ENCODE measurements around the gene KLF7. TPM values are rescaled to one million over a fixed set of nuclear protein-coding genes. Genes with fewer than 3 reads are reported as not detected.

The KLF7 gene
- total RNA-seq, 1 experiment from 2014 or later = 24.9 TPM

- Mint-ChIP-seq H3K27ac (ENCODE audit: unreplicated experiment) (no peak overlapping the region), H3K4me3 (ENCODE audit: low read depth, unreplicated experiment) (no peak overlapping the region), H3K9me3 (ENCODE audit: low read depth, unreplicated experiment) (no peaks in the 10 kb centered on the region), H3K27me3 (ENCODE audit: unreplicated experiment) (no peaks in the 10 kb centered on the region), H3K4me1 (ENCODE audit: low read depth, unreplicated experiment) (peaks cover 43% of the 10 kb centered on the region), H3K36me3 (ENCODE audit: insufficient read depth, unreplicated experiment) (peaks cover 7% of the 10 kb centered on the region)
- TF ChIP-seq, protein P1, sequence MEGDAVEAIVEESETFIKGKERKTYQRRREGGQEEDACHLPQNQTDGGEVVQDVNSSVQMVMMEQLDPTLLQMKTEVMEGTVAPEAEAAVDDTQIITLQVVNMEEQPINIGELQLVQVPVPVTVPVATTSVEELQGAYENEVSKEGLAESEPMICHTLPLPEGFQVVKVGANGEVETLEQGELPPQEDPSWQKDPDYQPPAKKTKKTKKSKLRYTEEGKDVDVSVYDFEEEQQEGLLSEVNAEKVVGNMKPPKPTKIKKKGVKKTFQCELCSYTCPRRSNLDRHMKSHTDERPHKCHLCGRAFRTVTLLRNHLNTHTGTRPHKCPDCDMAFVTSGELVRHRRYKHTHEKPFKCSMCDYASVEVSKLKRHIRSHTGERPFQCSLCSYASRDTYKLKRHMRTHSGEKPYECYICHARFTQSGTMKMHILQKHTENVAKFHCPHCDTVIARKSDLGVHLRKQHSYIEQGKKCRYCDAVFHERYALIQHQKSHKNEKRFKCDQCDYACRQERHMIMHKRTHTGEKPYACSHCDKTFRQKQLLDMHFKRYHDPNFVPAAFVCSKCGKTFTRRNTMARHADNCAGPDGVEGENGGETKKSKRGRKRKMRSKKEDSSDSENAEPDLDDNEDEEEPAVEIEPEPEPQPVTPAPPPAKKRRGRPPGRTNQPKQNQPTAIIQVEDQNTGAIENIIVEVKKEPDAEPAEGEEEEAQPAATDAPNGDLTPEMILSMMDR (IDR thresholded peaks at IDR 0.05; ENCODE audit: unreplicated experiment) = no peak
- intact Hi-C loops (cut with micrococcal nuclease; ENCODE audit: unreplicated experiment) = no loop called here
- no peak for DNase-seq
- BruUV-seq (replicated peaks) = no TSS peak
- CTCF ChIA-PET = no interaction called here
Measured at GRCh38 chr2:207137596-207138337, 28.0 kb downstream of the KLF7 start.

DNA sequence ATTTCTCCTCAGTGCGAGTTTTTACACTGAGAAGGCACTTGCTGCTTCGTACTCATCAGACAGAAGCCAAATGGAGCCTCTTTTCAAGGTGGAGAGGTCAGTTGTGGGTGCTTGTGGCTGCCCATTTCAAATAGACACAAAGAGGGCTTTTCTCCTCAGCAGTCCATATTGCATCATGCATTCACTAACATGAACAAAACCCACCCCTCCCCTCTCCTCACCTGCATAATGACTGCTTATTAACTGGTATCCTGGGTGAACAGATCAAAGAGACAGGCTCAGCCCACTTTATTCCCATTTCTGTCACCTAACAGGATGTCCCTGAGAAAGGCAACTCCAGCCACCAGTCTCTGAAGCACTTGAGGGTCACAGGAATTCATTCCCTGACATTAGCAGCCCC lies 28.9 kb downstream of the KLF7 start:
- peaks cover 38% of the 10 kb centered on the region for H3K4me1 Mint-ChIP-seq (ENCODE audit: low read depth, unreplicated experiment)
- H3K27ac Mint-ChIP-seq (ENCODE audit: unreplicated experiment) = no peak overlapping the region
- no TSS peak for BruUV-seq (replicated peaks)
- no peaks in the 10 kb centered on the region for H3K9me3 Mint-ChIP-seq (ENCODE audit: low read depth, unreplicated experiment)
- H3K36me3 Mint-ChIP-seq (ENCODE audit: insufficient read depth, unreplicated experiment) = peaks cover 7% of the 10 kb centered on the region
- TF ChIP-seq, protein P1 (IDR thresholded peaks at IDR 0.05; ENCODE audit: unreplicated experiment) = no peak
- intact Hi-C loops (cut with micrococcal nuclease; ENCODE audit: unreplicated experiment) = no loop called here
- no peak for DNase-seq
- no peaks in the 10 kb centered on the region for H3K27me3 Mint-ChIP-seq (ENCODE audit: unreplicated experiment)
- H3K4me3 Mint-ChIP-seq (ENCODE audit: low read depth, unreplicated experiment) = no peak overlapping the region
- CTCF ChIA-PET = no interaction called here

- Mint-ChIP-seq H3K4me3 (ENCODE audit: low read depth, unreplicated experiment) (no peak overlapping the region), H3K27me3 (ENCODE audit: unreplicated experiment) (no peaks in the 10 kb centered on the region), H3K4me1 (ENCODE audit: low read depth, unreplicated experiment) (peaks cover 47% of the 10 kb centered on the region), H3K27ac (ENCODE audit: unreplicated experiment) (peak overlapping the region; percentile 37), H3K9me3 (ENCODE audit: low read depth, unreplicated experiment) (no peaks in the 10 kb centered on the region), H3K36me3 (ENCODE audit: insufficient read depth, unreplicated experiment) (peaks cover 7% of the 10 kb centered on the region)
- TF ChIP-seq, protein P1 (IDR thresholded peaks at IDR 0.05; ENCODE audit: unreplicated experiment) = no peak
- no TSS peak for BruUV-seq (replicated peaks)
- DNase-seq = no peak
- CTCF ChIA-PET = no interaction called here
- intact Hi-C loops (cut with micrococcal nuclease; ENCODE audit: unreplicated experiment) = no loop called here
Measured at GRCh38 chr2:207135801-207136457, 29.8 kb downstream of the KLF7 start.

GRCh38 chr2:207135340-207135739 lies 30.4 kb downstream of the KLF7 start:
- DNase-seq = no peak
- TF ChIP-seq, protein P1 (IDR thresholded peaks at IDR 0.05; ENCODE audit: unreplicated experiment) = no peak
- Mint-ChIP-seq H3K36me3 (ENCODE audit: insufficient read depth, unreplicated experiment) (peaks cover 7% of the 10 kb centered on the region), H3K9me3 (ENCODE audit: low read depth, unreplicated experiment) (no peaks in the 10 kb centered on the region), H3K4me1 (ENCODE audit: low read depth, unreplicated experiment) (peaks cover 48% of the 10 kb centered on the region), H3K4me3 (ENCODE audit: low read depth, unreplicated experiment) (no peak overlapping the region), H3K27me3 (ENCODE audit: unreplicated experiment) (no peaks in the 10 kb centered on the region), H3K27ac (ENCODE audit: unreplicated experiment) (no peak overlapping the region)
- BruUV-seq (replicated peaks) = no TSS peak
- intact Hi-C loops (cut with micrococcal nuclease; ENCODE audit: unreplicated experiment) = no loop called here
- CTCF ChIA-PET = interaction anchor here (0.6 to 1.0 kb wide), 2 partner anchors 9 to 19 kb away, joined by 4 read pairs; no protein-coding TSS in a partner anchor

Measured in Calu3 (cell line).